ENCODE results near the gene PSMA3.

- TF ChIP-seq CTCF (IDR thresholded peaks at IDR 0.05) = no peak
- no peak for TF ChIP-seq POLR2AphosphoS5 (IDR thresholded peaks at IDR 0.05)
Observed at GRCh38 chr14:58291646-58292045, 47.0 kb downstream of the PSMA3 start.

Measured in upper lobe of left lung (tissue), 4 donors.